Large intestine (tissue), 12 donors: ENCODE results near the gene PCDHA3. TPM values are rescaled to one million over a fixed set of nuclear protein-coding genes. Genes with fewer than 3 reads are reported as not detected.
"Not testable (repeated sequence)": the region's sequence is repeated elsewhere in the genome, so short reads cannot be mapped to it uniquely, and the experiment has no call there.

Experiments used
- DNase-seq, 2 donors: peaks; one replicate each; pipeline versions ENCODE4 v3.0.0 to v3.0.0-alpha.2; 2013
- H3K27ac ChIP-seq: one replicate; pipeline ENCODE4 v1.5.1; 2013; ENCODE audit warnings: low read length
- H3K27me3 ChIP-seq: 2 replicates; pipeline ENCODE4 v1.6.1; 2013; ENCODE audit warnings: low read length; ENCODE audit not compliant: control insufficient read depth, insufficient read depth
- H3K36me3 ChIP-seq: 2 replicates; pipeline ENCODE4 v1.6.1; 2013; ENCODE audit warnings: low read length; ENCODE audit not compliant: control insufficient read depth, insufficient read depth
- H3K4me1 ChIP-seq: one replicate; pipeline ENCODE4 v1.6.1; 2013; ENCODE audit warnings: low read length; ENCODE audit not compliant: control insufficient read depth, insufficient read depth
- H3K4me3 ChIP-seq: one replicate; pipeline ENCODE4 v1.5.1; 2013; ENCODE audit warnings: low read length
- H3K9me3 ChIP-seq: one replicate; pipeline ENCODE4 v1.6.1; 2013; ENCODE audit warnings: mild to moderate bottlenecking, low read depth, low read length, moderate library complexity; ENCODE audit not compliant: control insufficient read depth
- WGBS: methylation state at CpG from one replicate; pipeline ENCODE4 v1.1.5; 2013; ENCODE audit warnings: low lambda C conversion rate; ENCODE audit not compliant: insufficient coverage; 5-methylcytosine and 5-hydroxymethylcytosine counted together
- long read RNA-seq, 11 donors: transcript quantifications; one replicate each; lab custom pipeline, GENCODE V29; 2026
- polyA plus RNA-seq: library from polyadenylated mRNA; unstranded; fragments of 120-200 nt; gene quantifications from one replicate; pipeline ENCODE4 v1.2.1, GENCODE V29; 2013

PCDHA3 gene
- polyA plus RNA-seq: 0.85 TPM
- long read RNA-seq, donor 1, full-length matches to known transcripts: 1 of 1 reads
- long read RNA-seq, donor 1, partial matches to known transcripts: 0 of 1 reads
- long read RNA-seq, donor 1, other reads (novel, unspliced or antisense): 0 of 1 reads
- long read RNA-seq, donor 2: 0 reads
- long read RNA-seq, donor 3: 0 reads
- long read RNA-seq, donor 4: 0 reads
- long read RNA-seq, donor 5, full-length matches to known transcripts: 2 of 2 reads
- long read RNA-seq, donor 5, partial matches to known transcripts: 0 of 2 reads
- long read RNA-seq, donor 5, other reads (novel, unspliced or antisense): 0 of 2 reads
- long read RNA-seq, donor 6, full-length matches to known transcripts: 1 of 1 reads
- long read RNA-seq, donor 6, partial matches to known transcripts: 0 of 1 reads
- long read RNA-seq, donor 6, other reads (novel, unspliced or antisense): 0 of 1 reads
- long read RNA-seq, donor 7, full-length matches to known transcripts: 1 of 1 reads
- long read RNA-seq, donor 7, partial matches to known transcripts: 0 of 1 reads
- long read RNA-seq, donor 7, other reads (novel, unspliced or antisense): 0 of 1 reads
- long read RNA-seq, donor 8, full-length matches to known transcripts: 2 of 2 reads
- long read RNA-seq, donor 8, partial matches to known transcripts: 0 of 2 reads
- long read RNA-seq, donor 8, other reads (novel, unspliced or antisense): 0 of 2 reads
- long read RNA-seq, donor 9, full-length matches to known transcripts: 3 of 3 reads
- long read RNA-seq, donor 9, partial matches to known transcripts: 0 of 3 reads
- long read RNA-seq, donor 9, other reads (novel, unspliced or antisense): 0 of 3 reads
- long read RNA-seq, donor 10, full-length matches to known transcripts: 1 of 1 reads
- long read RNA-seq, donor 10, partial matches to known transcripts: 0 of 1 reads
- long read RNA-seq, donor 10, other reads (novel, unspliced or antisense): 0 of 1 reads
- long read RNA-seq, donor 11: 0 reads

DNA sequence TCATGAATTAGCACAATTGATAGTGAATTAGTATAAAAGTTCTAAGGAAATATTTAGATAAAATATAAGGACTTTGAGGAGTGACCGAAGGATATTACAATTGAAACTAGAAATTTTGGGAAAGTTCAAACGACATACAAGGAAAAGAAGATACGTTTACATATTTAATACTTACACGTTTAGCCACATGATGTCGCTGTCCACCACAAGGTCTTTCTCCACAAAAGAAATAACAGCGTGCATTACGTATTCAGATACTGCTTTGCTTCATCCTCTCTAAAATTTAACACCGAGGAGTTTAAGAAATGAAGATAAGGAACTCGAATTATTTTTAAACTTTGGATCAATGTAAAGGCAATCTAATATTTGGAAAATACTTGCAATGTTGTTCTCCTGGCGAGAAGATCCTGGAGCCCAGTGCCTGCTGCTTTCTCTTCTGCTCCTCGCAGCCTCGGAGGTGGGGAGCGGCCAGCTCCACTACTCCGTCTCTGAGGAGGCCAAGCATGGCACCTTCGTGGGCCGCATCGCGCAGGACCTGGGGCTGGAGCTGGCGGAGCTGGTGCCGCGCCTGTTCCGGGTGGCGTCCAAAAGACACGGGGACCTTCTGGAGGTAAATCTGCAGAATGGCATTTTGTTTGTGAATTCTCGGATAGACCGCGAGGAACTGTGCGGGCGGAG lies at the start of gene PCDHA3:
Gene PCDHA3, plus strand, starts transcription at position 242 of the 678 bp plus-strand sequence.
- no peaks in the 10 kb centered on the region for H3K4me1 ChIP-seq
- peaks cover 30% of the 10 kb centered on the region for H3K9me3 ChIP-seq
- no peaks in the 10 kb centered on the region for H3K36me3 ChIP-seq
- no peak within 1 kb of the TSS for H3K27ac ChIP-seq
- no peak within 1 kb of the TSS for H3K4me3 ChIP-seq
- H3K27me3 ChIP-seq: peaks cover 2% of the 10 kb centered on the region
- WGBS: 35% methylated on average over 2 of the region's 29 CpGs
- no peak for DNase-seq

DNA sequence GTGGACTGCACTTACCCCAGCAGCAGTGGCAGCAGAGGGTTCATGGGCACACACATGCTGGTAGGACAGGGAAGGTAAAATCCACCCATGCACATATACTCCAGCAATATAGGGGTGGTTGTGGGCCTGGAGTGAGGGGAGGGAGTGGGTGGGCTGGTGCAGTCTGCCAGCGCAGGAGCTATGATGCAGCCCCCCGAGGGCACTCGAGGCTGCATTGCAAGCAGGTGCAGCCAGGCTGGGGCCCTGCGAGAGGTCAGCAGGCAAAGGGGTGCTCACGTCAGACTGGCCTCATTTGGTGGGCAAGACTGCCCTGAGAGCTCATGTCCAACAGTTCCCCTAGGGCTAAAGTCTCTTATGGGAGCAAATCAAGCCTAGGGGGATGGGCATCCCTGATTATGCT lies 47.3 kb upstream of the PCDHA3 start:
- no peaks in the 10 kb centered on the region for H3K27me3 ChIP-seq
- no peaks in the 10 kb centered on the region for H3K4me1 ChIP-seq
- DNase-seq: no peak
- no CpG with 5 or more reads among the region's 5 CpGs for WGBS
- H3K9me3 ChIP-seq: peaks cover 24% of the 10 kb centered on the region
- H3K4me3 ChIP-seq: no peak overlapping the region
- H3K27ac ChIP-seq: no peak overlapping the region
- H3K36me3 ChIP-seq: no peaks in the 10 kb centered on the region

DNA sequence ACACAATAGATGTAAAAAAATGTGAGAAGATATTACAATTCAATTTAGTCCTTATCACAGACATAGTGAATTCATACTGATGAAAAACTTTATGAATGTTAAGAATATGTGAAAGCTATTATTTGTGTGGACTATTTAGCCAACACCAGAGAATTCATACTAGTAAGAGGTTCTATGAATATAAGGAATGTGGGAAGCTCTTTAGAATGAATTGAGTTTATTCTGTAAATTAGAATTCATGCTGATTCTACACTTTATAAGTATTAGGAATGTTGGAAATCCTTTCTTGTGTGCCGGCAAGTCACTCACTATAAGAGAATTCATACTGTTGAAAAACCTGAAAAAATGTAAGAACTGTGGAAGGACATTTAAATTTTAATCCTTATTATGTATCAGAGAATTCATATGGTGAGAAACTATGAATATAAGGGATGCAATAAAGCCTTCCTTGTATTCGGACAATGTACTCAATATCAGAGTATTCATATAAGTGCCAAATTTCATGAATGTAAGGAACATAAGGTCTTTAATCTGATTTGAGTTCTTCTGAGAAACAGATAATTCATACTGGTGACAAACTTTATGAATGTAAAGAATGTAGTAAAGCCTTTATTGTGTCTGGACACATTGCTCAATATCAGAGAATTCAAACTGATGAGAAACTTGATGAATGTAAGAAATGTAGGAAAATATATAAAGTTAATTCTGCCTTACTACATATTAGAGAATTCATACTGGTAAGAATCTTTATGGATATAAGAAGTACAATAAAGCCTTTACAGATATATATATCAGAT lies 36.5 kb upstream of the PCDHA3 start:
- 83% methylated on average over 2 of the region's 2 CpGs for WGBS
- peaks cover 32% of the 10 kb centered on the region for H3K9me3 ChIP-seq
- no peaks in the 10 kb centered on the region for H3K4me1 ChIP-seq

DNA sequence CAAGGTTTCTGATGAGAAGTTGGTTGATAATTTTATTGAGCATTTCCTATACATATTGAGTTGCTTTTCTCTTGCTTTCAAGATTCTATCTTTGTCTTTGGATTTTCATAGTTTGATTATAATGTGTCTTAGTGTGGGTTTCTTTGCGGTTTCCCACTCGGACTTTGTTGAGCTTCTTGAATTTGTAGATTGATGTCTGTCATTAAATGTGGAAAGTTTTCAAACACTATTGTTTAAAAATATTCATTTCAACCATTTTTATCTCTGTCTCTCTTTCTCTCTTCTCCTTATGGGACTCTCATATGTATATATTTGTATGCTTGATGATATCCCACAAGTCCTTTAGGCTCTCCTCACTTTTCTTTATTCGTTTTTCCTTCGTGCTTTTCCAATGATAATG lies 33.4 kb upstream of the PCDHA3 start:
- Histone ChIP-seq H3K27me3 (no peaks in the 10 kb centered on the region), H3K36me3 (no peaks in the 10 kb centered on the region), H3K4me3 (no peak overlapping the region), H3K9me3 (peaks cover 34% of the 10 kb centered on the region), H3K27ac (no peak overlapping the region), H3K4me1 (no peaks in the 10 kb centered on the region)
- 73% methylated on average over 2 of the region's 4 CpGs for WGBS
- DNase-seq: no peak

More for the DNA sequence above, 36.5 kb upstream of the PCDHA3 start:
- Histone ChIP-seq H3K36me3 (no peaks in the 10 kb centered on the region), H3K27me3 (no peaks in the 10 kb centered on the region), H3K4me3 (no peak overlapping the region), H3K27ac (no peak overlapping the region)
- no peak for DNase-seq

DNA sequence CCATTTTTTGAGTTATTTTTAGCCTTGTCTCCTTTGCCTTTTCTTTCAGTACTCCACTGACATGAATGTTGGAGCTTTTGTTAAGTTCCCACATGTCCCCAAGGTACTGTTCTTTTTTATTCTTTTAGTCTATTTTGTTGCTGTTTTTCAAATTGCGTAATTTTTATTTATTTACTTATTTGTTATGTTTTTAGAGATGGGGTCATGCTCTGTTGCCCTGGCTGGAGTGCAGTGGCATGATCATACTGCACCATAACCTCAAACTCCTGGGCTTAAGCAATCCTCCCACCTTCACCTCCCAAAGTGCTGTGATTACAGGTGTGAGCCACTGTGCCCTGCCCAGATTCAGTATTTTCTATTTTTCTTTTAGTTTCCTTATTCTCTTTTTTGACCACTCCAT lies 20.3 kb upstream of the PCDHA3 start:
- H3K36me3 ChIP-seq: no peaks in the 10 kb centered on the region
- no peak overlapping the region for H3K4me3 ChIP-seq
- no peaks in the 10 kb centered on the region for H3K27me3 ChIP-seq
- DNase-seq: no peak
- no CpG with 5 or more reads among the region's 1 CpG for WGBS
- peaks cover 15% of the 10 kb centered on the region for H3K9me3 ChIP-seq
- H3K27ac ChIP-seq: no peak overlapping the region
- no peaks in the 10 kb centered on the region for H3K4me1 ChIP-seq

DNA sequence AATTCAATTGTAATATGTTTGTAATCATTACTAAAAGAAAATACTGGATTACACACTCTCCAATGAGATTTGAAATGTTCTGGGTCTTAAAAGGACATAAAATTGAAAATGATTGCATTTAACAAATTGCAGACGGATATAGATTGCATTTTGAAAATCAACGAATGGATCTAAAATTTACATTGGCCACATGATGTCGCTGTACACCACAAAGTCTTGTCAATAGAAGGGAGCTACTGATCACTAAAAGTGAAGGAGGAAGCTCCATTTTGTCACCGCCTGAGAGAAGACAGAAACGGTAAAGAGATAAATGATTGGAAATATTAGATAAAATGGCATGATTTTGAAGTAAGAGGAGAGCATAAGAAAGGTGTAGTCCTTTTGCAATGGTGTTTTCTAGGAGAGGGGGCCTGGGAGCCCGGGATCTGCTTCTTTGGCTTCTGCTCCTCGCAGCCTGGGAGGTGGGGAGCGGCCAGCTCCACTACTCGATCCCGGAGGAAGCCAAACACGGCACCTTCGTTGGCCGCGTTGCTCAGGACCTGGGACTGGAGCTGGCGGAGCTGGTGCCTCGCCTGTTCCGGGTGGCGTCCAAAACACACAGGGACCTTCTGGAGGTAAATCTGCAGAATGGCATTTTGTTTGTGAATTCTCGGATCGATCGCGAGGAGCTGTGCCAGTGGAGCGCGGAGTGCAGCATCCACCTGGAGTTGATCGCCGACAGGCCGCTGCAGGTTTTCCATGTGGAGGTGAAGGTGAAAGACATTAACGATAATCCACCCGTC lies 14.8 kb upstream of the PCDHA3 start, which contains the start of gene PCDHA1:
Gene PCDHA1, plus strand, starts transcription at position 236 of the 782 bp plus-strand sequence.
- WGBS: 13% methylated on average over 3 of the region's 29 CpGs
- H3K9me3 ChIP-seq: peaks cover 27% of the 10 kb centered on the region

DNA sequence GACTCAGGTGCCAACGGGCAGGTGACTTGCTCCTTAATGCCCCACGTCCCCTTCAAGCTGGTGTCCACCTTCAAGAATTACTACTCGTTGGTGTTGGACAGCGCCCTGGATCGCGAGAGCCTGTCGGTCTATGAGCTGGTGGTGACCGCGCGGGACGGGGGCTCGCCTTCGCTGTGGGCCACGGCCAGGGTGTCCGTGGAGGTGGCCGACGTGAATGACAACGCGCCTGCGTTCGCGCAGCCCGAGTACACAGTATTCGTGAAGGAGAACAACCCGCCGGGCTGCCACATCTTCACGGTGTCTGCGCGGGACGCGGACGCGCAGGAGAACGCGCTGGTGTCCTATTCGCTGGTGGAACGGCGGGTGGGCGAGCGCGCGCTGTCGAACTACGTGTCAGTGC lies 13.4 kb upstream of the PCDHA3 start:
- not testable (repeated sequence) for H3K36me3 ChIP-seq, H3K4me1 ChIP-seq, H3K27ac ChIP-seq, DNase-seq, H3K4me3 ChIP-seq
- peaks cover 27% of the 10 kb centered on the region for H3K9me3 ChIP-seq
- peaks cover 15% of the 10 kb centered on the region for H3K27me3 ChIP-seq
- WGBS: no CpG with 5 or more reads among the region's 44 CpGs

More for the DNA sequence above, 14.8 kb upstream of the PCDHA3 start, which contains the start of gene PCDHA1:
- no peak within 1 kb of the TSS for H3K4me3 ChIP-seq
- no peak for DNase-seq
- no peaks in the 10 kb centered on the region for H3K36me3 ChIP-seq
- peaks cover 15% of the 10 kb centered on the region for H3K27me3 ChIP-seq
- no peaks in the 10 kb centered on the region for H3K4me1 ChIP-seq
- H3K27ac ChIP-seq: no peak within 1 kb of the TSS

DNA sequence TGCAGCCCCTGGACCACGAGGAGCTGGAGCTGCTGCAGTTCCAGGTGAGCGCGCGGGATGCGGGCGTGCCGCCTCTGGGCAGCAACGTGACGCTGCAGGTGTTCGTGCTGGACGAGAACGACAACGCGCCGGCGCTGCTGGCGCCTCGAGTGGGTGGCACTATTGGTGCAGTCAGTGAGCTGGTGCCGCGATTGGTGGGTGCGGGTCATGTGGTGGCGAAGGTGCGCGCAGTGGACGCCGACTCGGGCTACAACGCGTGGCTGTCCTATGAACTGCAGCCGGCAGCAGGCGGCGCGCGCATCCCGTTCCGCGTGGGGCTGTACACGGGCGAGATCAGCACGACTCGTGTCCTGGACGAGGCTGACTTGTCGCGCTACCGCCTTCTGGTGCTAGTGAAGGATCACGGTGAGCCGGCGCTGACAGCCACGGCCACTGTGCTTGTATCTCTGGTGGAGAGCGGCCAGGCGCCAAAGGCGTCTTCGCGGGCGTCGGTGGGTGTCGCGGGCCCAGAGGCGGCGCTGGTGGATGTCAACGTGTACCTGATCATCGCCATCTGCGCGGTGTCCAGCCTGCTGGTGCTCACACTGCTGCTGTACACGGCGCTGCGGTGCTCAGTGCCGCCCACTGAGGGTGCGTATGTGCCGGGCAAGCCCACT lies 12.9 kb upstream of the PCDHA3 start:
- not testable (repeated sequence) for H3K36me3 ChIP-seq, H3K4me1 ChIP-seq, DNase-seq, H3K27ac ChIP-seq, H3K4me3 ChIP-seq
- no CpG with 5 or more reads among the region's 70 CpGs for WGBS
- peaks cover 15% of the 10 kb centered on the region for H3K27me3 ChIP-seq
- peaks cover 27% of the 10 kb centered on the region for H3K9me3 ChIP-seq

DNA sequence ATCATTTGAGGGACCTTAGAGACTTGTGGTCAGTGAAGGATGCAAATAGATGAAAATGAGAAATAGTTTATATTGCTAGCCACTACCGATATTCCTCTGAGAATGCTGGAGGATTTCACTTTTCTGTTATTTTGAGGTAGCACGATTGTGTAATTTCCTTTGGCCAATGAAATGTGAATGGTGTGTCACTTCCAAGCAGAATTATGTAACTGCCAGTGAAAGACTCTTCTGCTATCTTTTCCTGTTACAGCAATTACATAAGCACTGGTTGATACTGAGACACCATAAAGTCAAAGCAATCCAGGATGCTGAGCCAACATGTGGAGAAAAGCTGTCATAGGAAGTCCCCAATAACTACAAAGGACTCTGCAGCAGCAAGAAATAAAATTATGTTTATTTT lies 9.8 kb upstream of the PCDHA3 start:
- Histone ChIP-seq H3K36me3 (no peaks in the 10 kb centered on the region), H3K4me3 (no peak overlapping the region), H3K4me1 (no peaks in the 10 kb centered on the region), H3K27ac (no peak overlapping the region), H3K9me3 (peaks cover 32% of the 10 kb centered on the region), H3K27me3 (peaks cover 15% of the 10 kb centered on the region)
- 41% methylated on average over 2 of the region's 2 CpGs for WGBS
- DNase-seq: no peak
